ENCODE results near the gene MCC. TPM values are rescaled to one million over a fixed set of nuclear protein-coding genes. Genes with fewer than 3 reads are reported as not detected.

The MCC gene
- total RNA-seq, 1 experiment from 2014 or later = 0.60 TPM

DNA sequence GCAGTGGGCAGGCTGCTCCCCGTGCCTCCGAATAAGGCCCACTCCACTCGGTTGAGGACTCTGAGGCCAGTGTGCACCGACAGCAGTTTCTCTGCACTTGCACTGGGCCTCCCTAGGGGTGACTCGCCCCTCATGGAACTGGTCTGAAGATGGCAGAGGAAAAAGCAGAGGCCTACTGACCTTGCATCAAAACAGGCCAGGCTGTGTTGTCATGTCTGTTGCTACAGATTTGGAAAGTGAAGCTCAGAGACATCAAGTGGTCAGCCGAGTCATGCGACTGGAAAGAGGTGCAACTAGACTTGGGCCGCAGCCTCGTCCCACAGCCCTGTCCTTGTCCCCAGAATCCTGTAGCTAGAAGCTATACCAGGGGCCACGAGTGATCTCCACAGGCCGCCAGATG is 433.4 kb downstream of the MCC start:
- H3K9me3 ChIP-seq (ENCODE audit: low read depth, low read length, poor library complexity, severe bottlenecking) = no peaks in the 10 kb centered on the region
- intact Hi-C loops (cut with micrococcal nuclease; ENCODE audit: unreplicated experiment) = no loop called here
- POLR2A ChIA-PET (ENCODE audit: low non-redundant PET) = no interaction called here
- no peaks in the 10 kb centered on the region for H3K4me1 ChIP-seq (ENCODE audit: insufficient read depth, low read length, poor library complexity, severe bottlenecking)
- no peaks in the 10 kb centered on the region for H3K36me3 ChIP-seq (ENCODE audit: insufficient read depth, low read length, poor library complexity, severe bottlenecking)
- CTCF ChIA-PET = no interaction called here
- no TSS peak for BruUV-seq (replicated peaks)
- no peak overlapping the region for H3K27ac ChIP-seq (ENCODE audit: low read depth, low read length, poor library complexity, severe bottlenecking)
- no peak overlapping the region for H3K4me3 ChIP-seq (ENCODE audit: low read depth, low read length, poor library complexity, severe bottlenecking)
- H3K27me3 ChIP-seq (replicated peaks; ENCODE audit: insufficient read depth, low read depth, low read length, poor library complexity) = no peaks in the 10 kb centered on the region
- TF ChIP-seq CTCF (conservative IDR thresholded peaks at IDR 0.05; ENCODE audit: low read depth, low read length) (no peak), EZH2 (IDR thresholded peaks at IDR 0.05; ENCODE audit: borderline replicate concordance, low read depth, low read length, poor library complexity, severe bottlenecking) (no peak)
- no peak for DNase-seq (ENCODE audit: low spot score)

- Histone ChIP-seq H3K4me1 (ENCODE audit: insufficient read depth, low read length, poor library complexity, severe bottlenecking) (no peaks in the 10 kb centered on the region), H3K4me3 (ENCODE audit: low read depth, low read length, poor library complexity, severe bottlenecking) (no peak overlapping the region), H3K36me3 (ENCODE audit: insufficient read depth, low read length, poor library complexity, severe bottlenecking) (no peaks in the 10 kb centered on the region), H3K9me3 (ENCODE audit: low read depth, low read length, poor library complexity, severe bottlenecking) (no peaks in the 10 kb centered on the region), H3K27me3 (replicated peaks; ENCODE audit: insufficient read depth, low read depth, low read length, poor library complexity) (no peaks in the 10 kb centered on the region), H3K27ac (ENCODE audit: low read depth, low read length, poor library complexity, severe bottlenecking) (no peak overlapping the region)
- ChIA-PET POLR2A (ENCODE audit: low non-redundant PET) (no interaction called here), CTCF (no interaction called here)
- DNase-seq (ENCODE audit: low spot score) = no peak
- no TSS peak for BruUV-seq (replicated peaks)
- intact Hi-C loops (cut with micrococcal nuclease; ENCODE audit: unreplicated experiment) = no loop called here
- TF ChIP-seq CTCF (conservative IDR thresholded peaks at IDR 0.05; ENCODE audit: low read depth, low read length) = no peak
- no peak for TF ChIP-seq EZH2 (IDR thresholded peaks at IDR 0.05; ENCODE audit: borderline replicate concordance, low read depth, low read length, poor library complexity, severe bottlenecking)
Observed at GRCh38 chr5:113053511-113053995, 434.7 kb downstream of the MCC start.

GRCh38 chr5:113052041-113052795 is 436.0 kb downstream of the MCC start:
- TF ChIP-seq EZH2 (IDR thresholded peaks at IDR 0.05; ENCODE audit: borderline replicate concordance, low read depth, low read length, poor library complexity, severe bottlenecking) (no peak), CTCF (conservative IDR thresholded peaks at IDR 0.05; ENCODE audit: low read depth, low read length) (no peak)
- no peaks in the 10 kb centered on the region for H3K4me1 ChIP-seq (ENCODE audit: insufficient read depth, low read length, poor library complexity, severe bottlenecking)
- no peaks in the 10 kb centered on the region for H3K27me3 ChIP-seq (replicated peaks; ENCODE audit: insufficient read depth, low read depth, low read length, poor library complexity)
- POLR2A ChIA-PET (ENCODE audit: low non-redundant PET) = no interaction called here
- no peak overlapping the region for H3K27ac ChIP-seq (ENCODE audit: low read depth, low read length, poor library complexity, severe bottlenecking)
- no TSS peak for BruUV-seq (replicated peaks)
- no peaks in the 10 kb centered on the region for H3K36me3 ChIP-seq (ENCODE audit: insufficient read depth, low read length, poor library complexity, severe bottlenecking)
- intact Hi-C loops (cut with micrococcal nuclease; ENCODE audit: unreplicated experiment) = no loop called here
- DNase-seq (ENCODE audit: low spot score) = no peak
- no peak overlapping the region for H3K4me3 ChIP-seq (ENCODE audit: low read depth, low read length, poor library complexity, severe bottlenecking)
- H3K9me3 ChIP-seq (ENCODE audit: low read depth, low read length, poor library complexity, severe bottlenecking) = no peaks in the 10 kb centered on the region
- CTCF ChIA-PET = no interaction called here

All from A673 (cell line).